Panc1 (cell line): ENCODE measurements around the gene KCNMB1. TPM values are rescaled to one million over a fixed set of nuclear protein-coding genes. Genes with fewer than 3 reads are reported as not detected.

Experiments
- ATAC-seq: fragments of 200-7000 bp; cut with Tn5 transposase; 2 replicates; pipeline ENCODE4 v1.9.1; 2020; ENCODE audit warnings: mild to moderate bottlenecking, moderate library complexity
- BruUV-seq: library from RNA; stranded (reverse); fragments of 400-500 nt; replicated peaks from 2 replicates; lab custom pipeline; 2021; lab: Mats Ljungman, UMichigan
- CTCF ChIA-PET: fragments of 300-600 bp; sonication (Branson Sonifier 250); formaldehyde crosslinking; loops from one replicate; lab custom pipeline; 2022; ENCODE audit warnings: antibody characterized with exemption; lab: Charles Lee
- POLR2A ChIA-PET: fragments of 300-600 bp; sonication (Branson Sonifier 250); formaldehyde crosslinking; loops from one replicate; lab custom pipeline; 2022; ENCODE audit warnings: antibody characterized with exemption; lab: Charles Lee
- DNase-seq: peaks from one replicate; pipeline ENCODE4 v3.0.0-alpha.2; 2010; ENCODE audit warnings: low read depth, low spot score
- H3K27ac ChIP-seq: 2 replicates; pipeline ENCODE4 v1.5.1; 2011; ENCODE audit warnings: mild to moderate bottlenecking, low read length, inconsistent platforms
- H3K27me3 ChIP-seq: fragments of 200-500 bp; sonication (Bioruptor generic); 2 replicates; pipeline ENCODE4 v1.6.0; 2014; ENCODE audit warnings: low read length, inconsistent platforms; ENCODE audit not compliant: control insufficient read depth, insufficient read depth
- H3K36me3 ChIP-seq: fragments of 200-500 bp; sonication (Bioruptor generic); 2 replicates; pipeline ENCODE4 v1.5.1; 2014; ENCODE audit warnings: inconsistent platforms, mild to moderate bottlenecking, low read length, moderate library complexity; ENCODE audit not compliant: control insufficient read depth, insufficient read depth
- H3K4me1 ChIP-seq: 2 replicates; pipeline ENCODE4 v1.5.1; 2011; ENCODE audit warnings: inconsistent platforms, mild to moderate bottlenecking, low read length, moderate library complexity; ENCODE audit not compliant: control insufficient read depth, insufficient read depth
- H3K4me3 ChIP-seq, 2 experiments: 2 replicates each; pipeline ENCODE4 v1.5.1; 2011 to 2012; ENCODE audit warnings: low read depth in 2 of 2, low read length in 2 of 2, mild to moderate bottlenecking in 2 of 2, inconsistent platforms in 1 of 2, moderate library complexity in 1 of 2
- H3K9me3 ChIP-seq: fragments of 200-500 bp; sonication (Bioruptor generic); 2 replicates; pipeline ENCODE4 v1.5.1; 2014; ENCODE audit warnings: low read depth, mild to moderate bottlenecking, inconsistent platforms, low read length, moderate library complexity; ENCODE audit not compliant: control insufficient read depth, insufficient read depth
- CTCF ChIP-seq: fragments of 450-650 bp; IDR thresholded peaks from 2 replicates; pipeline ENCODE4 v1.5.1; 2017; ENCODE audit warnings: mild to moderate bottlenecking
- POLR2AphosphoS5 ChIP-seq: IDR thresholded peaks from 2 replicates; pipeline ENCODE4 v1.6.1; 2012; ENCODE audit warnings: mild to moderate bottlenecking, low read depth, low read length, moderate library complexity
- SIN3A ChIP-seq: IDR thresholded peaks from 2 replicates; pipeline ENCODE4 v1.6.1; 2012; ENCODE audit warnings: low read depth, mild to moderate bottlenecking, low read length, moderate library complexity, borderline replicate concordance; ENCODE audit not compliant: insufficient read depth
- TCF7L2 ChIP-seq: IDR thresholded peaks from 2 replicates; pipeline ENCODE4 v1.6.1; 2011; ENCODE audit warnings: mild to moderate bottlenecking, low read depth, low read length, inconsistent platforms
- in situ Hi-C: cut with HindIII; loops from 2 replicates; pipeline ENCODE4 v1.10.0; 2016; ENCODE audit warnings: low sequenced_read_pairs, low pct_unique_long_range_greater_than_20kb
- intact Hi-C: fragments of 100-400 bp; cut with micrococcal nuclease; formaldehyde crosslinking; loops from one replicate; pipeline ENCODE4 v1.10.0; 2022; ENCODE audit not compliant: unreplicated experiment
- total RNA-seq: library from RNA; stranded (reverse); gene quantifications from one replicate; pipeline ENCODE4 v1.2.1, GENCODE V29; 2021; ENCODE audit not compliant: unreplicated experiment
- TF ChIP-seq, protein P1 (sequence below), 2 experiments: IDR thresholded peaks; 2 replicates each; pipeline ENCODE4 v1.6.1; 2011 to 2012; ENCODE audit warnings: low read depth in 2 of 2, control low read depth in 1 of 2, low read length in 1 of 2, mild to moderate bottlenecking in 1 of 2, moderate library complexity in 1 of 2; ENCODE audit not compliant: insufficient read depth in 1 of 2

KCNMB1 gene
- total RNA-seq, 1 experiment from 2014 or later: not detected

GRCh38 chr5:170424629-170425028 is 35.5 kb upstream of the KCNMB1 start:
- no peak for ATAC-seq
- in situ Hi-C loops: no loop called here
- Histone ChIP-seq H3K4me1 (no peaks in the 10 kb centered on the region), H3K27me3 (no peaks in the 10 kb centered on the region; the same call in none of the 2 replicates), H3K27ac (no peak overlapping the region), H3K36me3 (no peaks in the 10 kb centered on the region), H3K4me3 (no peak overlapping the region), H3K9me3 (no peaks in the 10 kb centered on the region)
- intact Hi-C loops: no loop called here
- ChIA-PET POLR2A (no interaction called here), CTCF (no interaction called here)
- no peak for DNase-seq
- no TSS peak for BruUV-seq
- no peak for TF ChIP-seq POLR2AphosphoS5
- no peak for TF ChIP-seq CTCF
- TF ChIP-seq SIN3A: no peak
- no peak for TF ChIP-seq TCF7L2
- TF ChIP-seq, protein P1, sequence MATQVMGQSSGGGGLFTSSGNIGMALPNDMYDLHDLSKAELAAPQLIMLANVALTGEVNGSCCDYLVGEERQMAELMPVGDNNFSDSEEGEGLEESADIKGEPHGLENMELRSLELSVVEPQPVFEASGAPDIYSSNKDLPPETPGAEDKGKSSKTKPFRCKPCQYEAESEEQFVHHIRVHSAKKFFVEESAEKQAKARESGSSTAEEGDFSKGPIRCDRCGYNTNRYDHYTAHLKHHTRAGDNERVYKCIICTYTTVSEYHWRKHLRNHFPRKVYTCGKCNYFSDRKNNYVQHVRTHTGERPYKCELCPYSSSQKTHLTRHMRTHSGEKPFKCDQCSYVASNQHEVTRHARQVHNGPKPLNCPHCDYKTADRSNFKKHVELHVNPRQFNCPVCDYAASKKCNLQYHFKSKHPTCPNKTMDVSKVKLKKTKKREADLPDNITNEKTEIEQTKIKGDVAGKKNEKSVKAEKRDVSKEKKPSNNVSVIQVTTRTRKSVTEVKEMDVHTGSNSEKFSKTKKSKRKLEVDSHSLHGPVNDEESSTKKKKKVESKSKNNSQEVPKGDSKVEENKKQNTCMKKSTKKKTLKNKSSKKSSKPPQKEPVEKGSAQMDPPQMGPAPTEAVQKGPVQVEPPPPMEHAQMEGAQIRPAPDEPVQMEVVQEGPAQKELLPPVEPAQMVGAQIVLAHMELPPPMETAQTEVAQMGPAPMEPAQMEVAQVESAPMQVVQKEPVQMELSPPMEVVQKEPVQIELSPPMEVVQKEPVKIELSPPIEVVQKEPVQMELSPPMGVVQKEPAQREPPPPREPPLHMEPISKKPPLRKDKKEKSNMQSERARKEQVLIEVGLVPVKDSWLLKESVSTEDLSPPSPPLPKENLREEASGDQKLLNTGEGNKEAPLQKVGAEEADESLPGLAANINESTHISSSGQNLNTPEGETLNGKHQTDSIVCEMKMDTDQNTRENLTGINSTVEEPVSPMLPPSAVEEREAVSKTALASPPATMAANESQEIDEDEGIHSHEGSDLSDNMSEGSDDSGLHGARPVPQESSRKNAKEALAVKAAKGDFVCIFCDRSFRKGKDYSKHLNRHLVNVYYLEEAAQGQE (IDR thresholded peaks at IDR 0.05; ENCODE audit: insufficient read depth in 1 of 2, low read depth in 2 of 2, low read length in 1 of 2): no peak

DNA sequence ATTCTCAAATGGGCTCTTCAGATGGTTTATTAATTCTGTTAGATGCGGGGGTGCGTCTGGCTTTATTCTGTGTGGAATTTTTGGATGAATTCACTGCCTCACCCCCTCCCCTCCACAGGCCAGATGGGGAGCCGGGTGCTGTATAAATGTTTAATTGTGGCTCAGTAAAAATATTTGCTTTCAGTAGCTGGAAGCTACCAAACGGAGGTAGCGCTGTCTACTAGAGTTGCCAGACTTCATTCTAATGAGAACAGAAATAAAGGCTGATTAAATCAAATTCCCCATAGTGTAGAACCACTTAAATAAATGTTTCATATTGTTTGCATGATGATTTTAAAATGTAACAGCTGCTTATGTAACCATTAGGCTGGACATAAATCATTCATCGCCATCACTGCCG is 34.5 kb upstream of the KCNMB1 start:
- Histone ChIP-seq H3K9me3 (no peaks in the 10 kb centered on the region), H3K4me1 (no peaks in the 10 kb centered on the region), H3K36me3 (no peaks in the 10 kb centered on the region), H3K4me3 (no peak overlapping the region), H3K27me3 (no peaks in the 10 kb centered on the region; the same call in none of the 2 replicates), H3K27ac (no peak overlapping the region)
- ChIA-PET POLR2A (no interaction called here), CTCF (no interaction called here)
- no TSS peak for BruUV-seq
- intact Hi-C loops (no loop called here), in situ Hi-C loops (no loop called here)
- ATAC-seq: no peak
- TF ChIP-seq TCF7L2 (no peak), SIN3A (no peak), POLR2AphosphoS5 (no peak), CTCF (no peak)
- TF ChIP-seq, protein P1 (IDR thresholded peaks at IDR 0.05; ENCODE audit: insufficient read depth in 1 of 2, low read depth in 2 of 2, low read length in 1 of 2): no peak
- no peak for DNase-seq
